ENCODE measurements around the gene RALGAPA2.

Gene RALGAPA2

DNA sequence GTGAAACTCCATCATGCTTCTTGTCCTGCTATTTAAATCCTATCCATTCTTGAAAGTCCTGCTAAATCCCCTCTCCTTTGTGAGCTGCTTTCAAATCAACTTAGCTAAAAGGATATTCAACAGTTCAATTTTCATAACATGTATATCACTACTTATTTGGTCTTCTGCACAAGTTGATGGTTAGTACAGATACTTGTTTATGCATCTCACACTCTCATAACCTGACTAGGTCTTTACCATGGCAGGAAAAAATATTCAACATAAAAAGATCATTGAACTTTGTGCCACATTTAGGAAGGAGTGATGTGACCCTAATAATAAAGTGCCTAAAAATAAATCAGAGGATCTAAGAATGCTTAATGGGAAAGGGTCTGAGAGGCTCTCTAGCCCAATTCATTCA lies 148.2 kb downstream of the RALGAPA2 start:
- no peak for DNase-seq (ENCODE audit: low read depth, low spot score)
- no peak for TF ChIP-seq CTCF (IDR thresholded peaks at IDR 0.05; ENCODE audit: low read depth, low read length)
- in situ Hi-C loops (cut with HindIII; ENCODE audit: low sequenced_read_pairs) = no loop called here
- no peak overlapping the region for H3K4me3 ChIP-seq (ENCODE audit: low read depth, low read length)

- H3K4me3 ChIP-seq (ENCODE audit: low read depth, low read length) = no peak overlapping the region
- in situ Hi-C loops (cut with HindIII; ENCODE audit: low sequenced_read_pairs) = no loop called here
- TF ChIP-seq CTCF (IDR thresholded peaks at IDR 0.05; ENCODE audit: low read depth, low read length) = no peak
- DNase-seq (ENCODE audit: low read depth, low spot score) = no peak
These were observed 149.9 kb downstream of the RALGAPA2 start for GRCh38 chr20:20562507-20562906.

DNA sequence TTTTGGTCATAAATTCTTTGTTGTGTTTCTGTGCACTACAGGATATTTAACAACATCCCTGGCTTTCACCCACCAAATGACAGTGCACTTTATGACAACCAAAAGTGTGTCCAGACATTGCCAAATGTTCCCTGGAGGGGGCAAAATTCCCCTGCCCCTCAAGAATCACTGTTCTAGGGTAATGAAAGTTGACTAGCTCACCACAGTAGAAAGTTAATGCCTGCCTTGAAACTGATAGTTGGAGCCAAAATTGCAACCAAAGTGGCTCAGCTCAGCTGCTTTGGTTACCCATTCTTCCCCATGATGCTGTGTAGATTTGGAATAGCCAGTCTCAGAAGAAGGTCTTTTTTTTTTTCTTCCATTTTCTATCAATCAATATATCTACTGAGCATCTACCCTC lies 150.6 kb downstream of the RALGAPA2 start:
- in situ Hi-C loops (cut with HindIII; ENCODE audit: low sequenced_read_pairs) = no loop called here
- no peak for TF ChIP-seq CTCF (IDR thresholded peaks at IDR 0.05; ENCODE audit: low read depth, low read length)
- H3K4me3 ChIP-seq (ENCODE audit: low read depth, low read length) = no peak overlapping the region
- no peak for DNase-seq (ENCODE audit: low read depth, low spot score)

DNA sequence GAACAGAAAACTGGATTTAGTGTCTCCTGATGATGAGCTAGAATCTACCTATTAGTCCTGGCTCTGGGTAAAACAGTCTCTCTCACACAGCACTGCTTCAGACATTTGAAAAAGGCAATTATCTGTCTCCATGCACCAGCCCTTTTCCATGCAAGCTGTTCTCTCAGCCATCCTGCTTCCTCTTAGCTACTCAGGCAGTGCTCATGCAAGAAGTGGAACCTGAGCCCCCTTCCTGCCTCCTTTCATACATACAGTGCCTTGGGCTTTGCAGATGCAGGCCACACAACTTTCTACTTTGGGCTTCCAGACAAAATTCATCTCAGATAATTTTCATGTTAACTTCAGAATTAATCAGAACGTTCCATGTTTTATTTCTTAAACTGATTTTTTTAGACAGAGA lies 151.3 kb downstream of the RALGAPA2 start:
- no peak for TF ChIP-seq CTCF (IDR thresholded peaks at IDR 0.05; ENCODE audit: low read depth, low read length)
- DNase-seq (ENCODE audit: low read depth, low spot score) = no peak
- in situ Hi-C loops (cut with HindIII; ENCODE audit: low sequenced_read_pairs) = no loop called here
- H3K4me3 ChIP-seq (ENCODE audit: low read depth, low read length) = no peak overlapping the region

DNA sequence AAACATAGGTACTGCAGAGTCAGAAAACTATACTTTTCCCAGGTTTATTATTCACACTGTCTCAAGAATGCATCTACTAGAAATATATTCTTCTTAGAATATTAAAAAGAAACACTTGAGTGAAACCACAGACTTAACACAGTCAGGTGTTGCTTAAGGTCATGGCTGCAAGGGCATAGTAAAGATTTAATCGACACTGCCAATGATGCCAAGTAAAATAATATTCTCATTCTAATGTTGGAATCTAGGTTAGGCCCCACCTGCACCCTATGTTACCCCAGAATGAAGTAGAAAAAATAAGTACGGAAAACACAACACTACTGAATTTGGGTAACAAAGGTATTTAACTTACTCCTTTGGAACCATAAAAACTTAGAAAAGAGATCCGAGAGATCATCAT lies 155.0 kb downstream of the RALGAPA2 start:
- in situ Hi-C loops (cut with HindIII; ENCODE audit: low sequenced_read_pairs) = no loop called here
- no peak for DNase-seq (ENCODE audit: low read depth, low spot score)
- H3K4me3 ChIP-seq (ENCODE audit: low read depth, low read length) = no peak overlapping the region
- TF ChIP-seq CTCF (IDR thresholded peaks at IDR 0.05; ENCODE audit: low read depth, low read length) = no peak

GRCh38 chr20:20555838-20556237 lies 156.6 kb downstream of the RALGAPA2 start:
- in situ Hi-C loops (cut with HindIII; ENCODE audit: low sequenced_read_pairs) = no loop called here

More at GRCh38 chr20:20555838-20556237, 156.6 kb downstream of the RALGAPA2 start:
- H3K4me3 ChIP-seq (ENCODE audit: low read depth, low read length) = no peak overlapping the region
- DNase-seq (ENCODE audit: low read depth, low spot score) = no peak
- TF ChIP-seq CTCF (IDR thresholded peaks at IDR 0.05; ENCODE audit: low read depth, low read length) = no peak

Data from astrocyte of the spinal cord (primary cell).